ENCODE measurements around the gene LEF1.
"Not testable (repeated sequence)": the region's sequence is repeated elsewhere in the genome, so short reads cannot be mapped to it uniquely, and the experiment has no call there.

Gene LEF1

DNA sequence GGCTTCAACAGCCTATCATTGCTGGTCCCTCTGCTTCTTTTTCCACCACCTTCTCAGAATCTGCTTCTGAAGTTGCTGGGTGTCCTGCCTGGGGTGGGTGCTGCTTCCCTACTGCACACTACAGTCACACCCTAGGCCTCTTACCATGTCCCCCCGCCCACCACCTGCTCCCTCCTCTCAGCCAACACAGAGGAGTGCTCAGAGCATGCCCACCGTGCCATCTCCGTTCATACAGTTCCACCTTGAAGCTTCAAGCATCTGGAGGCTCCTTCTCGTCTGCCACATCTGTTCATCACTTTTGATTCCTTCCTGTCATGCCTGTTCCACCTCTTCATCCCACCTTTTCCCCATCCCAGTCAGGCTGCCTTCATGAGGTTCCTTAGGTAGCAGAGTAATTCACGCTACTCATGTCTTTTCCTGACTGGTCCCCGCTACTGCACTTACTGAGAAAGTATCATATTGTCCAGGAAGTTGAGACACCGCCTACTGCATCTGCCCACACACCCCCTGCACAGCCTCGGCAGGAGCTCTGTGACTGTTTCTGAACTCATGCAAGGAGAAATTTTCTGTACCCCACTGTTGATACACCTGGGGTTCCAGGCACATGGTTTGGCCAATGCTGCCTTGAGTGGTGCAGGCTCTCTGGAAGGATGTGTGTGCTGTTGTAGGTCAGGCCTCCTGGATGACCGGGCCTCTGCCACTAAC lies 139.6 kb downstream of the LEF1 start:
- peak; percentile 8 for DNase-seq

GRCh38 chr4:108024878-108025165 lies 143.9 kb downstream of the LEF1 start:
- DNase-seq: no peak

GRCh38 chr4:108024085-108024877 lies 144.5 kb downstream of the LEF1 start:
- no peak for DNase-seq

DNA sequence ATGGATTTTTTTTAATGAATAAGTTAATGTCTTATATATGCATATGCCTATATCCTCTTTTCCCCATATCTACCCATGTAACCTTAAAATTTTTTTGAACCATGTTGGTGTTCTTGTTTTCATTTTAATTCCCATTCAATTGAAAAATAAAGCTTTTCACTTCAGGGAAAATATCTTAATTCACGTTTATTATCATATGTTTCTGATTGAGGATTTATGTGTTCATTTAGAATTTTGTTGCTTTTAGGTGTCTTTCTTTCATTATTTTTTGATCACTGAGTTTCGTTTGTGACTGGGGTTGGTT lies 149.9 kb downstream of the LEF1 start:
- DNase-seq: no peak

DNA sequence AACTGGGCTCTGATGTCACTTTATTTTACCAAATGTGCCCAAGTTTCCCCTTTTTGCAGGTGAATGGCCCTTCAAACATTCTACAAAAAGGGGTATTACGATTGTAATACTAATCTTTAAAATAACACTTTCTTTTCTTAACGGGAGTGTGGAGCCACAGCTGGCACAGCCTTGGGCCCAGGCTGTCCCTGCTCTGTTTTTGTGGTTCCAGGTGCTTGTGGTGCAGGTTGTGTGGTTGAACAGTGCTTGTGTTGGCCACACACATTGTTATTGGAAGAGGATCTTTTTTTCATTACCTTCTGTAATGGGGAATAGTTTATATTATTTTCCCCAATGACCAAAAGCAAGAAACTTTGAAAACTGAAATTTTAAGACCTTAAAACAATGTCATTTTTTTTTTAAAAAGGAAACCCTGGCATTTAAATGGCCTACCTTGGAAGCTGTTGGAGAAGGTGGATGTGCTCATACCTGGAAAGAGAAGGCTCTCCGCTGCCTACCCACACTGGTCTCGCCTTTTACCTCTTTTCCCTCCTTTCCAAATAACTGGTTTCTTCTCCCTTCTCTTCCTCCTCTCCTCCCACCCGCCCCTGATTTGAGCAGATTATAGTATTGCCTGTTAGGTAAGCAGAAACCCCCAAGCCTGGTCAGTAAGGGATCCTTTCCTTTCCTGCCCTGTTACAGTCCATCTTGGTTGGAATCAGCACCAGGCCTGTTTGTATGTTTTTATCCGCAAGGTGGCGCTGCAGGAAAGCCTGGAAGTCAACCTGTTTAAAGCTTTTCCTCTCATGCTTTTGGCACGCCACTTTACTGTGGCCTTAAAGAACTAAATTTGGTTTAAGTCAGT lies 150.5 kb downstream of the LEF1 start:
- DNase-seq: peak; percentile 68

- DNase-seq: no peak
Observed at GRCh38 chr4:108013955-108014354, 154.8 kb downstream of the LEF1 start.

- DNase-seq: no peak
Observed at GRCh38 chr4:108013327-108013726, 155.4 kb downstream of the LEF1 start.

GRCh38 chr4:108012382-108012781 lies 156.3 kb downstream of the LEF1 start:
- not testable (repeated sequence) for DNase-seq

GRCh38 chr4:108010167-108010566 lies 158.6 kb downstream of the LEF1 start:
- DNase-seq: no peak

GRCh38 chr4:108008721-108009120 lies 160.0 kb downstream of the LEF1 start:
- no peak for DNase-seq

DNA sequence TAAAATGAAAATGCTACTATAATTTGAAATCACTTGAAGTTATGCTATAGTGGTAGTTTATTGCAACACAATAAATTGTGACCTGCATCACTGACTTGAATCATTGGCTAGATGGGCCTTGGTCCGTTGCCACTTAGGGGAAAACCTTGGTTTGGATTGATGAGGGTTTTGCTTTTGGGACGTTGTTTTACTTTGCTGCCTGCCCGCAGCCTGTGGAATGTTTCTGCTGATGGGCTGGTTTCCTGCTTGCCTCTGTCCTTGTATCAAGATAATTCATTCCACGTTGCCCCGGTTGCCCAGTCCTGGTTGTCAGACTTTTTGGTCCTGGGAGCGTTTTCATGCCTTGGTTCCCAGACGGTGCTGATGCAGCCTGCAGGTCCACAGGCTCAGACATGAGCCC lies 160.7 kb downstream of the LEF1 start:
- no peak for DNase-seq

DNA sequence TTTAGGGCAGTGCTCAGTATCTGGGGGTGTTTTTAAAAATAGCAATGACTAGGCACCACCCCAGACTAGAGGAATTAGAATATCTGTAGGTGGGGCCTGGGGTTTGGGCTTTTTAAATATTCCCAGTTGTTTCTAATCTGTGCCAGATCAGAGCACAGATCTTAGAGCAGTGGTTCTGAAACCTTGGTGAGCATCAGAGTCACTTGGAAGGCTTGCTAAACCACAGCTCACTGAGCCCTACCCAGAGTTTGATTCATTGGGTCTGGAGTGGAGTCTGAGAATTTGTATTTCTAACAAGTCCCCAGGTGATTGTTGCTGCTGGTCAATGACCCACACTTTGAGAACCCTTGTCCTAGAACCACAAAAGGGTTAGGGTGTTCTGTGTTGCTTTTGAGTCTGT lies 162.4 kb downstream of the LEF1 start:
- no peak for DNase-seq

DNA sequence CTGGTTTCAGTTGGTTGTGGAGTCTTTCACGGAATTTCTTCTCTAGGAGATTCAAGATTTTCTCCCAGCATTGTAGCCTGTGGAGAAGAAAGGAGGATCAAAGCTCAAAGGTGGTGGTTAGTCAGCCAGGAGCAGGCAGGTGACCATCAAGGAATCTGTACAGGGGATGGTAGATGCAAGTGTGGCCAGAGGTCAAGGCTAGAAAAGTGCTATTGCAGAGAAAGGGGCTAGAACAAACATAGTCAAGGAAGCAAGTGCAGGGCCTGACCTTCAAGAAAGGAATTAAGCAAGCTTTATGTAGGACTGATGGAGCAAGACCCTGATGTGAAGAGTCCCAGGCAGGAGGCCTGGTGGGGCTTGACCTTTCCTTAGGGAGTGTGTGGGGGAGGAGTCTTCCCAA lies 162.9 kb downstream of the LEF1 start:
- no peak for DNase-seq

DNA sequence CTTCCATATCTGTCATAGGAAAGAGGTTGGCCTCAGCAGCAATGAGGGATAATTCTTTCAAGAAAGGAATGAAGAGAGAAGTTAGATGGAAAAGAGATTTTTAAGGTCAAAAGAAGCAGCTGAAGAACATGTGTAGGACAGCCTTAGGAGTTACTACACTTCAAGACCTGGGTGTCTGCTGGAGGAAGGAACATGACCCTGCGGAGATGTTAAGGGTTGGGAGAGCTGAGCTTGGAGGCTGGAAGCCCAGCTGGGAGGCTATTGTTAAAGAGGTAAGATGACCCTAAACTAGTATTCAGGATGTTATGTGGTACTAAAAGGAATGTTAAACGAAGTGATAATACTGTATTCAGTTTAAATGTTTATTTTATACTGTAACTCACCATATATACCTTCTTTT lies 164.1 kb downstream of the LEF1 start:
- DNase-seq: no peak

DNA sequence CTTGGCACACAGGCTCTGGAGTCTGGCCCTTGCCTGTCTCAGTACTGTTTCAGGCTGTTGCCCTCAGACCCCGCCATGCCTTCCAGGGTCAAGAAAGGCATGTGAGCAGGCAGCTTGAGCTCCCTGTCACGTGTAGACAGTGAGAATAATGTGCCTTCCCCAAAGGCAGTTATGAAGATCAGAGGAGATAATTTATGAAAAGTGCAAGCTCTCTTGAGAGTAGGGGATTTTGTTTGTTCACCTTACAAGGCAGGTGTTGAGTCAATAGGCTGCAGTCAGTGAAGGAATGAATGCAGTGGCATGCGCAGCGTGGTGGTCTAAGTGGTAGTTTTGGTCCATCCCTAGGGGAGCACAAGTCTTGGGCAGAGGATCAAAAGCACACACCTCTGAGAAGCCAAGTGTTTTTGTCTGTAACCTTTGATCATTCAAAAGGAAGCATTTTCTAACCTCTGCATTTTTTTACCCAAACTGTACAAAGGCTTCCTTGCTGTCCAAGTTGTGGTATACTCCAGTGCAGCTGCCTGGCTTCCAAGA lies 164.7 kb downstream of the LEF1 start:
- DNase-seq: no peak

GRCh38 chr4:108001540-108002135 lies 167.1 kb downstream of the LEF1 start:
- no peak for DNase-seq

GRCh38 chr4:107999932-108000539 lies 168.7 kb downstream of the LEF1 start:
- no peak for DNase-seq

DNA sequence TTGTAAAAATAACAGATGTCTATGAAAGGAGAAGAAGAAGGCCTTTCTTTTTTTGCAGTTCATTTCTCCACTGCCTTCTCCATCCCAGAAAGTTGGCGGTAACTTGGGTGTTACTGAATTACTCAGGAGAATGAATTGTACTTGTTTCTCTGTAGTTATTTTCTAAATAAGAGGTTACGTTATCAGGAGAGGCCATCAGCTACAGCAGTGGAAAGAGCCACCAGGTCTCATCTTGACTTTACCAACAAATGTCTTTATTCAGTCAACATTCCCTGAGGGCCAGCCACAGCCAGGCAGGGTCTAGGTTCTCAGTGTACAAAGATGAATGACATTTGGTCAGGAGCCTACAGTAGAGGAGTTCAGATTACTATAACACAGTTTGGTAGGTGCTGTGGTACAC lies 170.9 kb downstream of the LEF1 start:
- DNase-seq: no peak
